Kidney (tissue), 14 donors: ENCODE measurements around the gene SNX5. TPM values are rescaled to one million over a fixed set of nuclear protein-coding genes. Genes with fewer than 3 reads are reported as not detected.
A peak's percentile ranks its signal among the peaks of the same experiment; 100 is the strongest.

Source experiments
- DNase-seq, 5 donors: peaks; one replicate each; pipeline ENCODE4 v3.0.0-alpha.2; 2013 to 2020
- FAIRE-seq: peaks from 2 replicates; lab custom pipeline; 2012; peaks lifted over from hg19 to GRCh38; lab: Jason Lieb, UNC
- H3K27ac ChIP-seq, 2 donors: one replicate each; pipeline ENCODE4 v1.7.0; 2013; ENCODE audit warnings: low read depth in 2 of 2, low read length in 2 of 2, inconsistent platforms in 1 of 2
- H3K27me3 ChIP-seq: one replicate; pipeline ENCODE4 v1.7.1; 2013; ENCODE audit warnings: low read length, inconsistent platforms; ENCODE audit not compliant: control insufficient read depth, insufficient read depth
- H3K36me3 ChIP-seq, 3 donors: one replicate each; pipeline versions ENCODE4 v1.7.0 to v1.7.1; 2013; ENCODE audit warnings: low read length in 3 of 3, control low read depth in 1 of 3, inconsistent platforms in 1 of 3; ENCODE audit not compliant: insufficient read depth in 3 of 3, control insufficient read depth in 2 of 3
- H3K4me1 ChIP-seq, 3 donors: one replicate each; pipeline versions ENCODE4 v1.7.0 to v1.7.1; 2013; ENCODE audit warnings: low read length in 3 of 3, inconsistent platforms in 1 of 3, low read depth in 1 of 3; ENCODE audit not compliant: control insufficient read depth in 2 of 3, insufficient read depth in 2 of 3
- H3K4me3 ChIP-seq, 3 donors: one replicate each; pipeline versions ENCODE4 v1.7.0 to v1.8.1; 2013; ENCODE audit warnings: low read length in 3 of 3, control low read depth in 1 of 3, inconsistent platforms in 1 of 3
- H3K9ac ChIP-seq, 3 donors: one replicate each; pipeline versions ENCODE4 v1.7.0 to v1.7.1; 2013; ENCODE audit warnings: low read length in 3 of 3, control low read depth in 1 of 3, inconsistent platforms in 1 of 3
- H3K9me3 ChIP-seq, 3 donors: one replicate each; pipeline versions ENCODE4 v1.7.0 to v1.7.1; 2013; ENCODE audit warnings: low read length in 3 of 3, control low read depth in 1 of 3, inconsistent platforms in 1 of 3; ENCODE audit not compliant: control insufficient read depth in 2 of 3, insufficient read depth in 1 of 3
- CTCF ChIP-seq: IDR thresholded peaks from 3 replicates; pipeline ENCODE4 v1.5.1; 2012; ENCODE audit warnings: mild to moderate bottlenecking, moderate library complexity, borderline replicate concordance; ENCODE audit not compliant: insufficient read depth; ENCODE audit errors: extremely low read depth
- intact Hi-C: fragments of 100-400 bp; cut with DNase I; formaldehyde crosslinking; loops from one replicate; pipeline ENCODE4 v1.11.1; 2022
- polyA plus RNA-seq: library from polyadenylated mRNA; stranded (reverse); fragments of 350-450 nt; fragmentation: Illumina TruSeq; extraction: RNeasy Lipid Tissue Mini Kit (QIAGEN cat#74804); gene quantifications from one replicate; pipeline ENCODE4 v1.2.3, GENCODE V29; 2014; ENCODE audit warnings: low read depth, low replicate concordance; ENCODE audit not compliant: insufficient read depth
- total RNA-seq: library from RNA; stranded (reverse); fragmentation: NEBNext Ultra II Directional; extraction: Animal tissue kit (Norgen Biotek cat#: 25700); gene quantifications from one replicate; pipeline ENCODE4 v1.2.1, GENCODE V29; 2021
- donor health status: control.
- donor health status: control.
- donor health status: control.
- donor health status: control.
- donor health status: control.
- donor health status: DM: yes; HTN: yes; CAD: no.
- donor health status: Normal renal cell carcinoma (clear cell type).

SNX5 gene
- total and polyA plus RNA-seq, 2 donors from 2014 or later = 94.9 to 133 TPM

GRCh38 chr20:17941087-17941825 lies 27.3 kb downstream of the SNX5 start:
- TF ChIP-seq CTCF = no peak
- peaks cover 7 to 23% (median 10%) of the 10 kb centered on the region in 3 donors for H3K4me1 ChIP-seq
- H3K9ac ChIP-seq = no peak overlapping the region
- no peak overlapping the region for H3K4me3 ChIP-seq
- no peaks in the 10 kb centered on the region for H3K27me3 ChIP-seq
- H3K27ac ChIP-seq = no peak overlapping the region
- intact Hi-C loops = no loop called here
- DNase-seq (no peak), FAIRE-seq (no peak)
- peaks cover 16 to 46% (median 32%) of the 10 kb centered on the region in 3 donors for H3K36me3 ChIP-seq
- no peaks in the 10 kb centered on the region for H3K9me3 ChIP-seq

- intact Hi-C loops = no loop called here
- no peak overlapping the region for H3K27ac ChIP-seq
- no peak for FAIRE-seq
- peaks cover 7 to 25% (median 12%) of the 10 kb centered on the region in 3 donors for H3K4me1 ChIP-seq
- no peaks in the 10 kb centered on the region for H3K27me3 ChIP-seq
- H3K9ac ChIP-seq = no peak overlapping the region
- DNase-seq = no peak
- peaks cover 12 to 38% (median 26%) of the 10 kb centered on the region in 3 donors for H3K36me3 ChIP-seq
- no peaks in the 10 kb centered on the region for H3K9me3 ChIP-seq
- no peak overlapping the region for H3K4me3 ChIP-seq
- no peak for TF ChIP-seq CTCF
These were observed 28.2 kb downstream of the SNX5 start for GRCh38 chr20:17940224-17940971.

- H3K4me3 ChIP-seq = no peak overlapping the region
- H3K27me3 ChIP-seq = no peaks in the 10 kb centered on the region
- peaks cover 7 to 25% (median 12%) of the 10 kb centered on the region in 3 donors for H3K4me1 ChIP-seq
- peaks cover 12 to 31% (median 20%) of the 10 kb centered on the region in 3 donors for H3K36me3 ChIP-seq
- H3K9ac ChIP-seq = peak overlapping the region in 1 of 3 donors; percentile 41
- FAIRE-seq (no peak), DNase-seq (no peak)
- TF ChIP-seq CTCF = no peak
- H3K27ac ChIP-seq = no peak overlapping the region
- no peaks in the 10 kb centered on the region for H3K9me3 ChIP-seq
- intact Hi-C loops = no loop called here
These were observed 28.9 kb downstream of the SNX5 start for GRCh38 chr20:17939622-17940223.
